Neural cell (in vitro differentiated cells): ENCODE data around the gene PCNX1. TPM values are rescaled to one million over a fixed set of nuclear protein-coding genes. Genes with fewer than 3 reads are reported as not detected.

ENCODE experiments used
- H2AFZ ChIP-seq: fragments of 200-600, 300-800 bp; sonication (generic), shearing (Covaris generic); 2 replicates; pipeline ENCODE4 v1.6.0; 2014; ENCODE audit warnings: low read depth, mild to moderate bottlenecking, antibody characterized with exemption, low read length, moderate library complexity
- H3F3A ChIP-seq: fragments of 200-600 bp; shearing (Covaris generic); 2 replicates; pipeline ENCODE4 v1.6.1; 2016; ENCODE audit warnings: mild to moderate bottlenecking, moderate library complexity, mixed read lengths, antibody characterized with exemption, low read length; ENCODE audit not compliant: insufficient read depth, poor library complexity, severe bottlenecking
- H3K27ac ChIP-seq: fragments of 200-600, 300-800 bp; sonication (generic), shearing (Covaris generic); 2 replicates; pipeline ENCODE4 v1.5.1; 2014; ENCODE audit warnings: mild to moderate bottlenecking, low read length, moderate library complexity
- H3K27me3 ChIP-seq: fragments of 300-800, 200-600 bp; sonication (generic), shearing (Covaris generic); 2 replicates; pipeline ENCODE4 v1.6.0; 2014; ENCODE audit warnings: mild to moderate bottlenecking, low read depth, low read length, moderate library complexity; ENCODE audit not compliant: insufficient read depth
- H3K36me3 ChIP-seq: fragments of 300-800, 200-600 bp; sonication (generic), shearing (Covaris generic); 2 replicates; pipeline ENCODE4 v1.5.1; 2014; ENCODE audit warnings: mild to moderate bottlenecking, antibody characterized with exemption, low read length, moderate library complexity; ENCODE audit not compliant: insufficient read depth
- H3K4me2 ChIP-seq: fragments of 300-800, 200-600 bp; sonication (generic), shearing (Covaris generic); 2 replicates; pipeline ENCODE4 v1.6.0; 2014; ENCODE audit warnings: mild to moderate bottlenecking, low read length
- H3K4me3 ChIP-seq: fragments of 300-800, 200-600 bp; sonication (generic), shearing (Covaris generic); 2 replicates; pipeline ENCODE4 v1.5.1; 2014; ENCODE audit warnings: mild to moderate bottlenecking, low read length, moderate library complexity
- H3K79me2 ChIP-seq: fragments of 200-600 bp; shearing (Covaris generic); replicated peaks from 2 replicates; pipeline ENCODE4 v1.6.0; 2014; ENCODE audit warnings: mild to moderate bottlenecking, low read length, moderate library complexity; ENCODE audit not compliant: insufficient read depth
- H3K9ac ChIP-seq: fragments of 300-800, 200-600 bp; sonication (generic), shearing (Covaris generic); 2 replicates; pipeline ENCODE4 v1.6.1; 2016; ENCODE audit warnings: mild to moderate bottlenecking, low read length, mixed read lengths
- H3K9me2 ChIP-seq: fragments of 200-600 bp; shearing (Covaris generic); 2 replicates; pipeline ENCODE4 v1.6.1; 2016; ENCODE audit warnings: mild to moderate bottlenecking, low read length, mixed read lengths; ENCODE audit not compliant: insufficient read depth
- H3K9me3 ChIP-seq: fragments of 200-600, 300-800 bp; sonication (generic), shearing (Covaris generic); 2 replicates; pipeline ENCODE4 v1.6.1; 2016; ENCODE audit warnings: mild to moderate bottlenecking, mixed run types, low read length, moderate library complexity, mixed read lengths
- H4K20me1 ChIP-seq: fragments of 200-600 bp; shearing (Covaris generic); 2 replicates; pipeline ENCODE4 v1.6.1; 2016; ENCODE audit warnings: mild to moderate bottlenecking, mixed run types; ENCODE audit not compliant: insufficient read depth
- EP300 ChIP-seq: fragments of 450-650 bp; conservative IDR thresholded peaks from 2 replicates; pipeline ENCODE4 v1.6.1; 2014; ENCODE audit warnings: antibody characterized with exemption, mild to moderate bottlenecking, moderate library complexity; ENCODE audit not compliant: poor library complexity, severe bottlenecking
- EZH2 ChIP-seq: fragments of 200-600, 300-800 bp; shearing (Covaris generic), sonication (generic); IDR thresholded peaks from 2 replicates; pipeline ENCODE4 v1.6.1; 2014; ENCODE audit warnings: antibody characterized with exemption, low read length, borderline replicate concordance, mild to moderate bottlenecking; ENCODE audit not compliant: insufficient read depth, poor library complexity, severe bottlenecking
- MXI1 ChIP-seq: fragments of 450-650 bp; conservative IDR thresholded peaks from 2 replicates; pipeline ENCODE4 v1.6.1; 2014; ENCODE audit warnings: antibody characterized with exemption, mild to moderate bottlenecking; ENCODE audit not compliant: poor library complexity, severe bottlenecking
- POLR2AphosphoS5 ChIP-seq: IDR thresholded peaks from 2 replicates; pipeline ENCODE4 v1.6.1; 2012
- RAD21 ChIP-seq: fragments of 450-650 bp; conservative IDR thresholded peaks from 2 replicates; pipeline ENCODE4 v1.6.1; 2014; ENCODE audit warnings: antibody characterized with exemption, mild to moderate bottlenecking, moderate library complexity
- REST ChIP-seq: IDR thresholded peaks from 2 replicates; pipeline ENCODE4 v1.6.1; 2012; ENCODE audit warnings: borderline replicate concordance
- SMC3 ChIP-seq: fragments of 450-650 bp; conservative IDR thresholded peaks from 2 replicates; pipeline ENCODE4 v1.6.1; 2014; ENCODE audit warnings: antibody characterized with exemption, mild to moderate bottlenecking, moderate library complexity; ENCODE audit not compliant: poor library complexity
- TAF1 ChIP-seq: IDR thresholded peaks from 2 replicates; pipeline ENCODE4 v1.6.1; 2012; ENCODE audit warnings: low read depth
- polyA plus RNA-seq: library from polyadenylated mRNA; depleted of rRNA; stranded (reverse); fragments of >200 nt; gene quantifications from 2 replicates; pipeline ENCODE4 v1.2.3, GENCODE V29; 2014
- TF ChIP-seq, protein P1 (sequence below): fragments of 450-650 bp; IDR thresholded peaks from 2 replicates; pipeline ENCODE4 v1.5.1; 2014; ENCODE audit warnings: antibody characterized with exemption, mild to moderate bottlenecking, moderate library complexity; ENCODE audit not compliant: poor library complexity, severe bottlenecking

Gene PCNX1
- polyA plus RNA-seq, 1 donor from 2014 or later = 23.7 TPM

- TF ChIP-seq RAD21 (no peak), EP300 (no peak), REST (no peak), EZH2 (no peak), MXI1 (no peak)
- TF ChIP-seq, protein P1, sequence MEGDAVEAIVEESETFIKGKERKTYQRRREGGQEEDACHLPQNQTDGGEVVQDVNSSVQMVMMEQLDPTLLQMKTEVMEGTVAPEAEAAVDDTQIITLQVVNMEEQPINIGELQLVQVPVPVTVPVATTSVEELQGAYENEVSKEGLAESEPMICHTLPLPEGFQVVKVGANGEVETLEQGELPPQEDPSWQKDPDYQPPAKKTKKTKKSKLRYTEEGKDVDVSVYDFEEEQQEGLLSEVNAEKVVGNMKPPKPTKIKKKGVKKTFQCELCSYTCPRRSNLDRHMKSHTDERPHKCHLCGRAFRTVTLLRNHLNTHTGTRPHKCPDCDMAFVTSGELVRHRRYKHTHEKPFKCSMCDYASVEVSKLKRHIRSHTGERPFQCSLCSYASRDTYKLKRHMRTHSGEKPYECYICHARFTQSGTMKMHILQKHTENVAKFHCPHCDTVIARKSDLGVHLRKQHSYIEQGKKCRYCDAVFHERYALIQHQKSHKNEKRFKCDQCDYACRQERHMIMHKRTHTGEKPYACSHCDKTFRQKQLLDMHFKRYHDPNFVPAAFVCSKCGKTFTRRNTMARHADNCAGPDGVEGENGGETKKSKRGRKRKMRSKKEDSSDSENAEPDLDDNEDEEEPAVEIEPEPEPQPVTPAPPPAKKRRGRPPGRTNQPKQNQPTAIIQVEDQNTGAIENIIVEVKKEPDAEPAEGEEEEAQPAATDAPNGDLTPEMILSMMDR = no peak
- Histone ChIP-seq H3F3A (no peaks in the 10 kb centered on the region), H2AFZ (no peak overlapping the region), H3K79me2 (no peaks in the 10 kb centered on the region), H3K9me2 (no peaks in the 10 kb centered on the region), H4K20me1 (no peaks in the 10 kb centered on the region), H3K4me2 (no peak overlapping the region), H3K9ac (no peak overlapping the region), H3K4me3 (no peak overlapping the region), H3K36me3 (peaks cover 6% of the 10 kb centered on the region), H3K27ac (no peak overlapping the region), H3K9me3 (no peaks in the 10 kb centered on the region), H3K27me3 (no peaks in the 10 kb centered on the region)
These were observed 142.3 kb downstream of the PCNX1 start for GRCh38 chr14:71049435-71050133.

DNA sequence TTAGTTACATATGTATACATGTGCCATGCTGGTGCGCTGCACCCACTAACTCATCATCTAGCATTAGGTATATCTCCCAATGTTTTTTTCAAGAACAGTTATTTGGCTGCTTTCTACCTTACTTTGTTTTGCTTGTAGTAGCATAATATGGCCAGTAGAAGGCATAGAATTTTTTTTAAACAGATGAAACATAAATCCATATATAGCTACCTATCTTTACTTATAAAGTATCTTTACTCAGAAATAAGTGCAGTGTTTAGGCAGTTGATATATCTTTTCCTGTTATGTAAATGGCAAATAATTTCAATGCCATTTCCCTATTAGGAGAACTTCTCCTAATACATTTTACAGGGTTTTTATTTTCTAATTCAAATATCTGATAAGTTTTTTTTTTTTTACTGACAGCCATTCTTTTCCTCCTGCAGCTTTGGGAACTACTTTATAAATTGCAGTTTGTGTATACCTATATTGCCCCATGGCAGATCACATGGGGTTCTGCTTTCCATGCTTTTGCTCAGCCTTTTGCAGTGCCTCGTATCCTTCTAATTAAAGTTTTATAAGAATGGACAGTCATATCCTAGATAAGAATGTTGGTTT, 143.1 kb downstream of the PCNX1 start:
- no peak overlapping the region for H3K27ac ChIP-seq
- no peaks in the 10 kb centered on the region for H3K9me3 ChIP-seq
- TF ChIP-seq MXI1 (no peak), SMC3 (no peak), EZH2 (no peak), POLR2AphosphoS5 (no peak), RAD21 (no peak), REST (no peak), TAF1 (no peak), EP300 (no peak)
- TF ChIP-seq, protein P1 = no peak
- H3K27me3 ChIP-seq = no peaks in the 10 kb centered on the region
- H2AFZ ChIP-seq = no peak overlapping the region
- H3K4me2 ChIP-seq = no peak overlapping the region
- no peaks in the 10 kb centered on the region for H4K20me1 ChIP-seq
- H3F3A ChIP-seq = no peaks in the 10 kb centered on the region
- no peak overlapping the region for H3K9ac ChIP-seq
- no peaks in the 10 kb centered on the region for H3K9me2 ChIP-seq
- no peaks in the 10 kb centered on the region for H3K36me3 ChIP-seq
- no peak overlapping the region for H3K4me3 ChIP-seq
- no peaks in the 10 kb centered on the region for H3K79me2 ChIP-seq
